ENCODE results near the gene LRFN4.
A peak's percentile ranks its signal among the peaks of the same experiment; 100 is the strongest.

LRFN4 gene

DNA sequence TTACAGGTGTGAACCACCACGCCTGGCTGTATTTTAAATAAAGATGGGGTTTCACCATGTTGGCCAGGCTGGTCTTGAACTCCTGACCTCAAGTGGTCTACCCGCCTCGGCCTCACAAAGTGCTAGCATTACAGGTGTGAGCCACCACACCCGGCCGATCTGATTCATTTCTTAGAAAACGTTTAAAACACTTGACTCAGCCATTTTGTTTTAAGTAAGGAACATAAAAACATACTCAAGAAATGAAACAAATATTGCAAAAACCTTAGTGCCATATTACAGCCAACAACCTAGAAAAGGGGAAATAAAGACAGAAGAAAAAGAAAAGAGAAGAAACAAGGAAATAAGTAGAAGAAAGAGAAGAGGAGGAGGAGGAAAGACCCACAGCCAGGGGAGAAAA, 17.4 kb downstream of the LRFN4 start:
- no peak for DNase-seq

DNA sequence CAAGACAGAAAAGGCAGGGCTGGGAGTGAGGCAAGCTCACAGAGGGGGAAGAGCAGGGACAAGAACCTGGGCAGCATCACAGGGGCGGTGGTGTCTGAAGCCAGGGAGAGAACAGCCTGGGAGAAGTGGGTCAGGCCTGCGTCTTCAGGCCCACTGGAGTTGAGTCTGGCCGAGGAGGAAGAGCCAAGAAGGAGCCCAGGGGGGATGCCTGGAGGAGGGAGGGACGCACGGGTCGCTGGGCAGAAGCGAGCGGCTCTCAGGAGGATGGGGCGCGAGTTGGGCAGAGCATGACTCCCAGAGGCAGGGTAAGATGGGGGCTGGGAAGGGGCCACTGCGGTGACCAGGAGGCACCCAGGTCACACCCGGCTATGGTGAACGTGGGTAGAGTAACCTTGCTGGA, 18.5 kb downstream of the LRFN4 start:
- no peak for DNase-seq

DNA sequence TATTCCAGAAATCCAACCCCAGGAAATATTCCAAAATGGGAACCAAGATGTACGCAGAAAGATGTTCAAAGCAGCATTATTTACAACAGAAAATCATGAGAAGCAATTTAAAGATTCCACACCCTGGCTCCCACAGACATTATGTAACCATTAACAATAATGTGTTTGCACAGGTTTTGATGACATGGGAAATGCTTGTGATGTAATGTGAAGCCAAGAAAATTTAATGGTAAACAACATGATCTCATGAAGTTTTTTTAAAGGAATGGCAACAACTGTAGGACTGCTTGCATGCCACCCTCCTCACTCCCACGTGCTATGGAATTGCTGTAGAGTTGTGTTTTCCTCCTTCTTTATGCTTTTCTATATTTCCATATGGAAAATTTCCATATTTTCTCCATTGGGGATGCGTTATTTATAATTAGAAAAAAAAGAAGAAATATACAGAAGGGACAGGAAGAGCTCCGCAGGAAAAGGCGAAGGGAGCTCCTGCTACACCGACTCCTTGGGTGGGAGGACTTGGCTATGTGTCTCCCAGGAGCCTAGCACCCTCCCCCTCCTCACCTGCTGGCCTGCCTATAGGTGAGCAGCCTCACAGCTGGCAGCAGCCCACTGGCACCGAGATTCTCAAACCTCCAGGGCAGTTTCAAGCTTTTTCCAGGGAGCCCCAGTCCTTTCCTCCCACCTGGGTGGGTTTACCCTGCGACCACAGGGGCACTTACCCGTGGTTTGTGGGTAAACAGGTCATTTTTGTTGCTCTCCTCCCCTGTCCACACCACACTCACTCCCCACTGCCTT, 20.9 kb downstream of the LRFN4 start:
- no peak for DNase-seq

DNA sequence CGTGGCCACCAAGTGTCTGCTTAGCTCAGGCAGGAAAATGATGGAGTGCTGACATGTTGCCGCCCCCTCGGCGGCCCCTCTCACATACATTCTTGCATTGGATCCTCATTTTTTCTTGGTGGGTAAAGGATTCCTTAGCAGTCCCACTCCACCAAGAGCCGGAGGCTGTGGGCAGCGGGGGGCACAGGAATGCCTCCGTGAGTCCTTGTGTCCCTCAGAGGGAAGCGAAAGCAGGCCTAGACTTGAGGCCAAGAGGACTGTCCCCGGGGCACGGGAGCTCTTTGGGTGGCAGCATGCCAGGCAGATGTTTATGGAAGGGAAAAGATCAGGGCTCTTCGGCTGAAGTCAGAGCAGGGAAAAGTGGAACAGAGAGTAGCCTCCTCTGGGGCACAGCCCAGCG, 21.6 kb downstream of the LRFN4 start:
- DNase-seq: no peak

DNA sequence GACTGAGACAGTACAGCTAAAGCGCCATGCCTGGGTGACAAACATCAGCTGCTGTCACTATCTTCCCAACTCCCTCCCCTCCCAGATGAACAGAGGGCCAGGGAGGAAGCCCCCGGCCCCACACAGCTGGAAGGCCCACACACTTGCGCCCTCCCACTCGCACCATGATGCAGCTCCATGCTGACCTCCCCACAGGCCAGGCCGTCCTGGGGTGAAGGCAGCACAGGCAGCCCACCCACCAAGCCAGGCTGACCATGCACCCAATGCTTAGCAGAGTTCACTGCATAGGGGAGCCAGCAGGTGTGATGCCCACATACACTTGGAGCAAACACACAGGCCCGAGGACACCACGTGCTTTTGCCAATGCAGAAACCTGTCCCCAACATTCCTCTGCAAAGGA, 22.1 kb downstream of the LRFN4 start:
- no peak for DNase-seq

DNA sequence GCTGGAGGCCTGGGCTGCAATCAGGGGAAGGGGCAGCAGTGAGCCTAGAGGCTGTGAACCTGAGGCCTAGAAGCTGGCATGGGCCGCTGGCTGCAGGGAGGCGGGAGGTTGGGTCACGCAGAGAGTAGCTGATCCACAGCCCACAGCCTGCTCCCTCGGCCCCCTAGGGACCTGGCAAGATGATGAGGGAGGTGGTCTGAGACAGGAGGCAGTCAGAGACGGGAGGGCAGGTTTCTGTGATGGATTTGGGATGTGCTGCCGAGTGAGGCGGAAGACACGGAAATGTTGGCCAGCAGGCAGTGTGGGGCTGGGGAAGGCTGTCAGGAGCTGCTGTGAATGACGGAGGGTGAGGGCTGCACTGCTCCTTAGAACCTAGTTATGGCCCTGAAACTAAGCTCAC, 22.7 kb downstream of the LRFN4 start:
- no peak for DNase-seq

DNA sequence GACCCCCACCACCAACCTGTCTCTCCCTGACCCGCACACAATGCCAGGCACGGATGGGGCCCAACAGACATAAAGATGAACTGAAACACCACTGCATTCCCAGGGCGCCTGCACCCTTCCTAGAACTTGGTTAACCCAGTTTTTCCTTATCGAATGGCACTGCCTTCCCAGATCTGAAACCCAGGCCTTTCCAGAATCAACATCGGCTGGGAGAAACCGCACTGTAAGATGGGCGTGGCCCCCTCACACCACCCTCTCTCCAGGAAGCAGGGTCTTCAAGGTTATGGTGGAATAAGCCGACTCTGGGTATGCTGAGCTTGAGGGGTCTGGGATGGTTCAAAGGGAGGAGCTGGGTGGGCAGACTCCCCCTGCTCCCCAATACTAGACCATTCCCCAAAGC, 23.1 kb downstream of the LRFN4 start:
- DNase-seq: no peak

DNA sequence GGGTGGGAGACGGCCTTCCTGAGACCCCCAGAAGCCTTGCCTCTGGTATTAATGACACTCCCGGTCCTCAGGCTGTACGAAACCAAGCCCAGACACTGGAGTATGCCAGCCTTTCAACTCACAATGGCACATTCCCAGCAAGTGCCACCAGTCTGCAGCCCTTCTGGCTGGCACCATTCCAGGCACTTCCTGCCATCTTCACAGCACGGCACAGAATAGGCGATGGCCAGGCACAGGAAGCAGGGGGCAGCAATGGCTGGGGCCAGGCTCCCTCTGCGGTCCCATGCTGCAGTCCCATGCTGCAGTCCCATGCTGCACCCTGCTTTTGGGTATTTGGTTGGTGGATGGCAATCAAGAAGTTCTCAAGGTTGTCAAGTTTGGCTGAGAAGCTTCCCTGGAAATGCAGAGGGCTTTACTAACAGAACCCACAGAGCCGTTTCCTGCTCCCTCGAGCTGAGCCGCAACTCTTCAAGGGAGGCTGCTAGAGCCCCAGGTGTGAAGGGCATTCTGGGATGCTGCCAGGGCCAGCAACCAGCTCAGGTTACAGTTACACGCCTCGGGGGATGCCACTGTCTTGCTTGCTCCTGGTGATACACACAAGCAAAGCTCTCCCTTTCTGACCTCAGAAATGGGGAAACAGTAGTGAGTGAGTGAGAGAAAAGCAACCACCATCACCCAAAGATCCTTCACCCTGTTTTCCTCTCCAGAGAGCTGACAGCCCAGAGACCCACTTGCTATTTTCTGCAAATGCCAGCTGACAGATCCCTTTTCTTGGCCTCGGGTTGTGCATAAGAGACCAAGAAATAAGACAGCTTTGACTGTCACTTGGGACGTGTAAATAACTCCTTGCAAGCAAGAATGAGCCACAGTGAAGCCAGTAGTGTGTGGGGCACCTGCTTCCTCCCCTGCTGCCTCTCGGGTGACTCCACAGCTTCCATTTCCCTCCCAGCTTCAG, 23.9 kb downstream of the LRFN4 start:
- DNase-seq: peak; percentile 87 to 93

DNA sequence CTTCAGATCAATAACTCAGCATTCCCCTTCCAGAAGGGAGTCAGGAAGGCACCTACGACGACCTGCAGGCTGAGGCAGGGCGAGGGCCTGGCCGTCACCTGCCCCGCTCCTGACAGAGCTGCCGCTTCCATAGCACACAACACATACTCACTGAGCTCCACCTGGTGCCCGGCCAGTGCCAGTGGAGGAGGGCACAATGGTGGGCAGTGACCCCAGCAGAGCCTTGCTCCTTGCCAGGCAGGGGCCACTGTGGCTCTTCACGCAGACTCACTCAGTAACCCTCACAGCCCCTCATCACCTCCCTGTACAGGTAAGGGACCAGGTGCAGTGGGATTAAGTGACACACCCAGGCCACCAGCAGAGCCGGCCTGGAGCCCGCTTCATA, 24.6 kb downstream of the LRFN4 start:
- peak; percentile 22 to 30 for DNase-seq

DNA sequence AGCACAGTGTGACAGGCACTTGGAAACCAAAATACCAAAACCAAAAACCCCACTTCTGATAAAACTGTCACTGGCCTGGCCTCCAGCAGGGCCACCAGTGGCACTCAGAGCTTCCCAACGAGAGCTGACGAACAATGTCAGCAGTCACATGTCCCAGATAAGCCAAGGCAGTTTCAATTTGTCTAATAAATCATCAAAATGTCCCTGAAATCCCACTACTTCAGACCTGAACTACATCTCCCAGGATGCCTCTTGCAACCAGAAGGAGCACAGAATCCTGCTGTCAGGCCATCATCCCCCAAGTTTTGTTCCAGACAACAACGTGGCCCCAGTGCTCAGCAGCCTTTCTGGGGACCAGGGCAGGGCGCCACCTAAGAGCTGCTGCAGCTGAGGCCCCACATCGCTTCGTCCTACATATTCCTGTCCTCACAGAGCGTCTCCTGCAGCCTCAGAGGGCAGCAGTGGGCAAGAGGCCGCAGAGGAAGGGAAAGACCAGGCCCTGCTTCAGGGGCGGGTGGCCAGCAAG, 25.1 kb downstream of the LRFN4 start:
- peak in 1 of 2 experiments; percentile 15 for DNase-seq

DNA sequence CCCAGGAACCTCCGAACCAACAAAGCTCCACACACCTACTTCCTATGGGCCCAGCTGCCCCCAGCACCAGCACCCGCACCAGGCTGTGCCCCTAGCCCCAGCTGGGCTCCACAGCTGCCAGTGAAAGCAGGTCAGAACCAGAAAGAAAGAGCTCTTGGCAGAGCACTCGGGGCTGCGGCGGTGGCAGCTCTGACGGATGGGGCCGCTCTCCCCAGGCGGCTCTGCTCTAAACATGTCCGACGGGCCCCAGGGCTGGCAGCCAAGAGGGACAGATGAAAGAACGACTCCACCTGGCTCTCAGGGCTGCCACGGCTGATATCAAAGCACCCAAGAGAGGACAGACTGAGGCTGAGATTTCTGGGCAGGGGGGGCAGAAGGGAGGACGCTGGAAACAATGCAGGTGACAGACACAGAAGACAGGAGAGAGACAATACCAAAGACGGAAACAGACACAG, 25.7 kb downstream of the LRFN4 start:
- DNase-seq: peak; percentile 88 to 90

DNA sequence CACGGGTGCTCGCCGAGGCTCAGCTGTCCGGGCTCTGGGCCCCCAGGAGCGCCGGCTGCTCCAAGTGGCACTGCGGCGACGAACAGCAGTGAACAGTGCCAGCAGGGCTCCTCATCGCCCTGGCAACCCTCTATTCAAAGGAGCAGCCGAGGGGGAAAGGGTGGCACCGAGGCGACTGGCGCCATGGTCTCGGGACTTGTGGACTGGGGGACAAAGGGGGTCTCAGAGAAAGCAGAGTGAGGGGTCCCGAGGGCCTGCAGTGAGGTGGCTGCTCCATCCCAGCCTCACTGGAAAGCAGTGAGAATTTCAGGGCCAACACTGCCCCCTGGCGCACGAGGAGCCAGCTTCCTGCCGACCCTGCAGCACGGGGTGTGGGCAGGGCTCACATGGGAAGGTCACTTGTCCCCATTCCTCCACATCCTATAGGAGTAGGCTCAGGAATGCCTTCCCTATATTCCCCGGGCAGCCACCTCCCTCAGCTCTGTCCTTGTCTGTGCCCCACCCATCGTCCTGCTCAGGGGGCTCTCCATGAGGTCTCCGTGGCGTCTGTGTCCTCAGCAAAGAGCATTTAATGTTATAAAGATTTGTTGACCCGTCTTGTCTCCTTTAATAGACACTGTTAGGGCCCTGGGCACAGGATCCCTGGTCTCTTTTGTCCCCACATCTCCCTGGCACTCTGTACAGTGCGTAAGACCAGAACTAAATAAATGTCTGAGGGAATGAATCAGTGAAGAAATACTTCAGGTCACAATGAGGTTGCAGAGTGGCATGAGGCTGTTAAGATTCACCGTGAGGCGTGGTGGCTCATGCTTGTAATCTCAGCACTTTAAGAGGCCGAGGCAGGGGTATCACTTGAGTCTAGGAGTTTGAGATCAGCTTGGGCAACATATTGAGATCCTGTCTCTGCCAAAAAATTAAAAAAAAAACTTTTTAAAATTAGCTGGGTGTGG, 26.4 kb downstream of the LRFN4 start:
- peak; percentile 80 to 90 for DNase-seq

DNA sequence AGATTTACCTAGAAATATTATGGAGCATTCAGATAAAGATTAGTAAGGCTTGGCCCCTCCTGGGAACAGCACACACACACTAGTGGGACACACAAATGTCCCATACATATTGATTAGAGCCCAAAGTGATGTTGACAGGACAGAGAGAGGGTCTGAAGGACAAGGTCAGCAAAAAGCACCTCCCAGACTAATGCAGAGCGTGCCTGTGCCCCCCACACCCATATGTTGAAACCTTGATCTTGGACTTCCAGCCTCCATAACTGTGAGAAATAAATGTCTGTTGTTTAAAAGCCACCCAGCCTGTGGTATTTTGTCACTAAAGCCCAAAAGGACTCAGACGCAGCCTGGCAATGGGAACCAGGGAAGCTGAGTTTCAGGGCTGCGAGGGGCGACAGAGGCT, 27.6 kb downstream of the LRFN4 start:
- DNase-seq: no peak

DNA sequence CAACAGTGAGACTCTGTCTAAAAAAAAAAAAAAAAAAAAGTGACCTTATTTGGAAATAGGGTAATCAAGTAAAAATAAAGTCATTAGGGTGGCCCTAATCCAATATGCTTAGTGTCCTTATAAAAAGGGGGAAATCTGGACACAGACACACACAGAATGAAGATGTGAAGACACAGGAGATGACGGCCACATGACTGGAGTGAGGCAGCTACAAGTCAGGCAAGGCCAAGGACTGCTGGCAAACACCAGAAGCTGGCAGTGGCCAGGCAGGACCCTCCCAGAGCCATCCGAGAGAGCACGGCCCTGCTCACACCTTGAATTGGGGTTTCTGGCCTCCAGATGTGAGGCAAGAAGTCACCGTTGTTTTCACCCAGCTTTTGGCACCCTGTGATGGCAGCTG, 28.6 kb downstream of the LRFN4 start:
- DNase-seq: no peak

DNA sequence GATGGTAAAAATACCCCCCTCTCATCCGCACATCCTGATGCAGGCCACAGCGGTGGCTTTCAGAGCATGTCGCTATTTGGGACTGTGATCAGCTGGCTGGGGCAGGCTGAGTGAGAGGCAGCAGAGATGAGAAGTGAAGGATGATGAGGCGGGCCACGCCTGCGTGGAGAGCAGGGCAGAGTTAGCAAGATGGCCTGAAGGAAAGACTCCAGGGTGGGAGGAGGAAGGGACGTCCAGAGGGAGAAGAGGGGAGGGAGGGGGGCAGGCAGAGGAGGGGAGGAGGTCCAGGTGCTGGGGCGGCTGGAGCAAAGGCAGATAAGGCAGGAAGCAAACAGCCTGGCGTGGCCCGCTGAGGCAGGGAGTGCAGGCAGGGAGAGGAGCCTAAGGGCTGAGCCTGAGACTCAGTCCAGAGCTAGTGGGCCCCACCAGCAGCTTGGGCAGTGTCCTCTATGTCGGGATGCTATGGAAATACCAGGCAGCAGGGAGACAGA, 29.1 kb downstream of the LRFN4 start:
- DNase-seq: no peak

DNA sequence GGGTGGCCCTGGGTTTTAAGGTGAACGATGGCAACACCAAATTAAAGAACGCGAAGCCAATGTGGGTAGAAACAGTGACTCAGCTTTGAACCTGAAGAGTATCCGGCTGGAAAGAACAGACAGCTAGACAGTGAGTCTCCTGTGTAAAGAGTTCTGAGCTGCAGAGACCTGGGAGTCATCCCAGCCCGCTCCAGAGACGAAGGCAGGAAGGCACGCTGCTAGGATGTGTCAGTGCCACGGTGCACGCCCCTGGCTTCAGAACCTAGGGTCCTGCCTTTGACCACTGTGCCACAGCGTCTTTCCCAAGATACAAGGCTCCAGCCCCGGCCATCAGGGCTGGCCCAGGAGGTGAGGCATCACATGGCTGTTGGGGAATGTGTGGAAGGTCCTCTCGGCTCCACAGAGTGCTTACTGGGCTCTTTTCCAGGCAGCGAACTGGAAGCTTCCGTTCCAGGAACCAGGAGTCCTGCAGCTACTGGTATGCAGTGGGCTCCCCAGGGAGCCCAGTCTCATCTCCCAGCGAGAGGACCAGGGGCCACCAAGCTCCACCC, 29.9 kb downstream of the LRFN4 start:
- no peak for DNase-seq

DNA sequence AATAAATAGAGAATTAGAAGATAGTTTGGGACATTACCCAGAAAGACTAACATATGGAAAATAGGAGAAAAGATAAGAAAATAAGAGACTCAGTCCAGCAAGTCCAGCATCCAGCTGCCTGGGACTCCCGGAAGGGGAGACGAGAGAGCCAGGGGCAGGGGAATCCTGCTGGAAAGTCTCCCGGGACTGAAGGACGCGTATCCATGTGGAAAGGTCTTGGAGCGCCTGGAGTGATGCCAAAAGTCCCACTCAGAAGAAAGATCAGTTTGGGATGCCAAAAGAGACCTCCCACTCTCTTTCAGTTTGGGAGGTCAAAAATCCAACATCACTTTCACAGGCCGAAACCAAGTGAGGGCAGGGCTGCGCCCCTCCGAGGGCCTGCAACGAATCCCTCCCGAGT, 30.7 kb downstream of the LRFN4 start:
- no peak for DNase-seq

DNA sequence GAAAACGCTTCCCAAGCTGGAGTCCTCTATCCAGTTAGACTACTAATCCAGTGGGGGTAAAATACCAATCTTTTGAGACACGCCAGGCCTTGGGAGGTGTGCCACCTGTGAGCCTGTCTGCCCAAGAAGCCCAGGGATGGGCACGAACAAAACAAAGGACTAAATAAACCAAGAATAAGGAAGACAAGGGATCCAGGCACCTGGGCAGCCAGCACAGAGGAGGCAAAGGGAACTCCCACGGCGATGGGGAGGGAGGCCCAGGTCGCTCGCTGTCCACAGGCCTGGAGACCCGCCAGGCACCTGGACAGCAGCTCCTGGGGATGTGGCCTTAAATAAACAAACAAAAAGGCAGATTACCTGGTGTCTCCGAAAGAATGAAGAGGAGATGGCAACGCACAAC, 31.4 kb downstream of the LRFN4 start:
- DNase-seq: no peak

DNA sequence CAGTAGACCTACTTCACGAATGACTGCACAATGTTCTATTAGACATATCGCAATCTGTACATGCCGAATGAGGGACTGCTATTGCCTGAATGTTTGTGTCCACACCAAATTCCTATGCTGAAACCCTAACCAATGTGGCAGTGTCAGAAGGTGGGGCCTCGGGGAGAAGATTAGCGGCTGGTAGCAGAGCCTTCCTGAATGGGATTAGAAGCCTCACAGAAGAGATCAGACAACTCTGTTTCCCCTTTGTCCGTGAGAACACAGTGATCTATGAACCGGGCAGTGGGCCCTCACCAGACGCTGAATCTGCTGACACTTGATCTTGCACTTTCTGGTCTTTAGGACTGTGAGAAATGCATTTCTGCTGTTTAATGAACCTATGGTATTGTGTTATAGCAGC, 33.1 kb downstream of the LRFN4 start:
- no peak for DNase-seq

DNA sequence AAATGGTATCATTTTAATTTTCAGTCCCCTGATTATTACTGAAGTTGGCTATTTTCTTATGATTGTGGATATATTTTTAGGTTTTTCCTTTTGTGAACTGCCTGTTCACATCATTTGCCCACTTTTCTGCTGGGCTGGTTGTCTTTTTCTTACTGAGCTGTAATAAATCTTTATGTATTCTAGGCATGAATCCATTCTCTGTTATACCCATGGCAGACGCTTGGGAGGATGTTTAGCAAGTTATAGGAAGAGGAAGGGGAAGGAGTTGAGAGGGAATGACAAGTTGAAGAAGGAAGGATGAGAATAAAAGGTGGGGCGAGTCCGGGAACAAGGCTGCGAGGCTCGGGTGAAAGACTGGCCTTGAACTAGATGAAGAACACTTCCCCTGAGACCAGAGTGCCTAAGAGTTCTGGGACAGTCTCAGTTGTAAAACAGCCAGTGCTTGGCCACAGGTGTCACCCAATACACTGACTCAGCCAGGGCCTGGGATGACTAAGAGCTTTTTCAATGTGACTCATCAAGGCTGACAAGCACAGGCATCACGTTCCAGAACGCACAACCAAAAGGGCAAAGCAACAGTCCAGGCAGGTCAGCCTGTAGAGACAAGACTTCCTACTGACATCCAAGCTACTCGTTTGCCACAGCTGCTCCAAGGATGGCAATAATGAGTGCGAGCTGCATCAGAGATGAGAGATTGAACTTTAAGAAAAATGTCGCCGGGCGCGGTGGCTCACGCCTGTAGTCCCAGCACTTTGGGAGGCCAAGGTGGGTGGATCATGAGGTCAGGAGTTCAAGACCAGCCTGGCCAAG, 35.2 kb downstream of the LRFN4 start:
- no peak for DNase-seq

DNA sequence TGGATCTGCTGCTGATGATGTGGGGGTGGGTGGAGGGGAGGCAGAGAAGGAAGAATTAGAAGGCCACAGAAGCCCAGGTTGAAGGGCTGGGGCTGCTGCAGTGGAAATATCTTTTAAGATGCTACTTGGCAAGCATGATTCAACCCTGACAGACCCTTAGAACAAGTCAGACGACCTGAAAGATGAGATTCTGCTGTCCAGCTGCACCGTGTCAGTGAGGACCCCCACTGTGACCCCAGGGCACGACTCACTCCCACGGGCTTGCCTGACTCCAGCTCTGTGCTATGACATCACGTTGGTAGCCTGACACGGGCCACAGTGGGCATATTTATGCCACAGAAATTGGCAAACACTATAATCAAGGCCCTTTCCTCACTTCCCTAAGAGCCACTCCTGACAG, 36.0 kb downstream of the LRFN4 start:
- no peak for DNase-seq
